GM19099 (cell line): ENCODE results near the gene DOCK2.

ENCODE experiments used
- POLR2A ChIP-seq: IDR thresholded peaks from 3 replicates; pipeline ENCODE4 v1.6.1; 2011; ENCODE audit warnings: low read depth; ENCODE audit not compliant: insufficient read length; ENCODE audit errors: extremely low read depth

The DOCK2 gene

DNA sequence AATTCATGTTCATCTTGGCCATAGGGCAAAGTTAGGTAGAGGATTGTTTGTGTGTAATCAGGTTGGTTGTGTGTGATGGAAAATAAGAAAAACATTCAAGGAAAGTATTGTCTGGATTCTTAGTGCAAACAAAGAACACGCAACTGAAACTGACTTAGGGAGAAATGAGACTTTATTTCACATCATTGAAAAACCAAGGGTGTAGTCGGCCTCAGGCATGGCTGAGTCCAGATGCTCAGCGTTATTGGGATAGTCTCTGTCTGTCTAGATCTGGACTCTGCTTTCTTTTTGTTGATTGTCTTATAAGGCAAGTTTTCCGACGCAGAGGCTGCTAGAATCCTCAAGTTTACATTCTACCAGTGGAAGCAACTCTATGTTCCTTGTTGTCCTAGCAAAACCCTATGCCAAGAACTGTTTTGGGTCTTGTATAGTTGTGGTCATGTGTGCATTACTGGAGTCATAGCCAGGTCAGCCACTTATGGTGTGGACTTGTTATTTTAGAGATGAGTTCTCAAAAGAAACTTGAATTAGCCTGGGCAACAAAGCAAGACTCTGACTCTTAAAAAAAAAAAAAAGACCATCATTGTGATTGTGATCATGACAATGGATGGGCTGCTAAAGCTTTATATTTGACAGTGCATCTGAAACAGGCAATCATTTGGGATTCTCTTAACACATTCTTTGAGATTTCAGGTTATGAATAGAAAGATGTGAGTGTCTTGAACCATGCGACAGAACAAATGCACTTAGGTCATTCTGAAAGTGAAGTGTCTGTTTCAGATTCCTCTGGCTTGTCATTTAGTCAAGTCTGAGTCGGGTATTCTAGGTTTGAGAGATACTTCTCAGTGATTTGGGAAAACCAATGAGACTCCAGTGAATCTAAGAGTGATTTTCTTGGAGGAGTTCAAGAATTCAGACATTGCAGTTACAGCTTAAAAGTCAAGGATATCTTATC is 82.6 kb downstream of the DOCK2 start:
- TF ChIP-seq POLR2A, result no peak

DNA sequence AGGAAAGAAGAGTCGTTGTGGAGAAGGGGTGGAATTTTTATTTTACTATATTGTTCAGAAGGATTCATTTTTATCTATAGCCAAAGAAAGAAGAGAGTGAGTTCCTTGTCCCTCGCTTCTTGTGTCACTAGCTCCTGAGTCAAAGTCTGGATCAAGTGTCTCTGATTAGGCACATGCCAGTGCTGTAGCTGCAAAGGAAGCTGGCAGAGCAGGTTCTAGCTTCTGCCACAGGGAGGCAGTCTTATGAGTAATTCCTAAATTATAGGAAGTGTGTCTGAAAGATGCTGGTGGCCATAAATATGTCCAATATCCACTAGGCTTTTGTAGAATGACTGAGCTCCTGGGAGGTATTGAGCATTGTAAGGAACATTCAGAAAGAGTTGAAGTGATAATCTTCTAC is 84.7 kb downstream of the DOCK2 start:
- TF ChIP-seq POLR2A, result no peak

DNA sequence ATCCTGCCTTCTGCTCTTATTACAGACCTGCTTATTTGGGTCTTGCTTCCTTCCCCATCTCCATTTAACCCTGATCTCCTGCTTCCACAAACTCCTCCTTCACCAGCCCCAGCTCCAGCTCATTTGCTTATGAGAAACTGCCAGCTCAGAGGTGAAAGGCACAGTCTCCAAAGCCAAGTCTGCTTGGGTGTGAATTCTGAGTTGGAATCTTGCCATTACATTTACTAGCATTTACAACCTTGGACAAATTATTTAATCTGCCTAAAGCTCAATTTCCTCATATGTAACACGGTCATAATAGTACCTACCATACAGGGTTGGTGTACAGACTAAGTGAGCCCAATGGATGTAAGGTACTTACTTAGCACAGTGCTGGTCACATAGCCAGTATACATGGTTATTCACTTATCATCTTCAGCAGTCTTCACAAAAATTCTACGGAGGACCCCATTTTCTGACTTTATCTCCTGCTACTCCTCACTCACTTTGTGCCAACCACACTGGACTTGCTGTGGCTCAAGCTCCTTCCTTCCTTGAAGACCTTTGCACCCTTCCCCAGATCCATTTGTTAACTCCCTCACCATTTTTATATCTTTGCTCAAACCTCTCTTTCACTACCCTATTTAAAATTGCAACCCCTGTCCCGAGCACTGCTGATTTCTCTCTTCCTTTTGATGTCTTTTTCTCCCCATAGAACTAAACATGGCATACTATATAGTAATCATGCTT is 86.2 kb downstream of the DOCK2 start:
- no peak for TF ChIP-seq POLR2A

DNA sequence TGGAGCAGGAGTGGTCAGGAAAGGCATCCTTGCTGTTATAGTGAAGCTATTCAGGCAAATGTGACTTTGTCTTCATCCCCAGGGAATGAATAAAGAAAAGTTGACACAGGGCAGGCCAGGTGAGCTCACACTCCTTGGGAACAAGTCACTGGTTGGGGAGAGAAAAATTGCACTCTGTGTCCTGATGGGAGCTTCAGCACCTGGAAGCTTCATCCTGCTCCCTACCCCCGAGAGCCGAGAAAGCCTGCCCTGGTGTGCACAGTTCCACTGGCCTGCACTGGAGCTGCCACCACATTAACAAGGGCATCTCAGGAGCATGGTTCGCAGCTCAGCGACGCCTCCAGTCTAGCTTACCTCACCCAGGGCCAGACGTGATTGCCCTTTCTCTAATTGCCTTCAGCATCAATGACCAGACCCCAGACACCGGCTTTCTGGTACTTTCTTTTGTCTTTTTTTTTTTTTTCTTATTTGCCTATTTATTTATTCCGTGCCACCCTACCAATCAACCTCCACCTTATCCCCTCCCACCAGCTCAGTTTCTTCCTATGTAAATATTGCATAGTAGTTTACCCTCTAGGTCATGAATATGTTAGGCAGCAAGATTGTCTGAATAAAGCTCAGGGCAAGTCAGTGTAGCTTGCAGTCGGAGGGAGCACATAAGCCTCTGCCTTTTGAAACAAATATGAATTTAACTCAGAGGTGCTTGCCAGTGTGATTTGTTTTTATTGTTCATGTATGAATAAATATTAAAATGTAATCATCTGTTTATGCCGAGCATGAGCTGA is 87.4 kb downstream of the DOCK2 start:
- TF ChIP-seq POLR2A, result no peak

DNA sequence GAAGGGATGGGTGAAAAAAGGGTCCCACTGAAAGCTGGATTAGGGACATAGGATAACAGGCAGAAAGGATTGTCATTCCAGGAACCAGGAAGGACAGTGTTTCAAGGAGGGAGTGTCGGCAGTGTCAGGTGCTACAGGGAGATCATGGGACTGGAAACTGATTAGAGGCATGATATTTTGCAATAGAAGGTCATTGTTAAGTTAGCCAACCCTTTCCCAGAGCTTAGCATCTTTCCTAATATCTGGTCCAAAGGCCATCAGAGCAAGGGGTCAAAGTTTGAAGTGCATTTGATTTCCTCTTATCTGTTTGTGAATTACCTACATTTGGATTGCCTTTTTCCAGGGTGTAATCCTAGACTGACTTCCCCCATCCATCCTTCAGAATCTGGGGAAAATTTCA is 91.3 kb downstream of the DOCK2 start:
- no peak for TF ChIP-seq POLR2A

DNA sequence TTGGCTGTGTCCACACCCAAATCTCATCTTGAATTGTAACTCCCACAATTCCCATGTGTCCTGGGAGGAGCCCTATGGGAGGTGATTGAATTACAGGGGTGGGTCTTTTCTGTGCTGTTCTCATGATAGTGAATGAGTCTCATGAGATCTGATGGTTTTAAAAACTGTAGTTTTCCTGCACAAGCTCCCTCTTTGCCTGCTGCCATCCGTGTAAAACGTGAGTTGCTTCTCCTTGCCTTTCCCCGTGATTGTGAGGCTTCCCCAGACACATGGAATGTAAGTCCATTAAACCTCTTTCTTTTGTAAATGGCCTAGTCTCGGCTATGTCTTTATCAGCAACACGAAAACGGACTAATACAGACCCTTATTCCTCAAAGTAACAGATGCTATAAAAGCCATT is 94.1 kb downstream of the DOCK2 start:
- TF ChIP-seq POLR2A, result no peak

DNA sequence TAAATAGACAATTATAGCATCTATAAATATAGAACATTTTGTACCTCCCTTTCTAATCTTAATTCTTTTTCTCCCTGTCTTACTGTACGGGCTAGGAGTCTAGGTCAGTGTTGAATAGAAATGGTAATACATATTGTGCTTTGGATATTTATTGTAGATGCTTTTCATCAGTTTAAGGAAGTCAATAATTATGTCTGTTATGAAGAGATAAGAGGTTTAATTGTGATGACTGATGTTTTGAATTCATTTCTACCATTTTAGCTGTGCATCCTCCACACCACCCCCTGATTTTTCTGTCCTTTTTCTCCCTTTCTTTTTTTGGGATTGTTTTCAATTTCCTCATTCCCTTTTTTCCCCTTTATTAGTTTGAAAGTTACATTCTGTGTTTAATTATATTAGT is 95.8 kb downstream of the DOCK2 start:
- TF ChIP-seq POLR2A, result no peak

DNA sequence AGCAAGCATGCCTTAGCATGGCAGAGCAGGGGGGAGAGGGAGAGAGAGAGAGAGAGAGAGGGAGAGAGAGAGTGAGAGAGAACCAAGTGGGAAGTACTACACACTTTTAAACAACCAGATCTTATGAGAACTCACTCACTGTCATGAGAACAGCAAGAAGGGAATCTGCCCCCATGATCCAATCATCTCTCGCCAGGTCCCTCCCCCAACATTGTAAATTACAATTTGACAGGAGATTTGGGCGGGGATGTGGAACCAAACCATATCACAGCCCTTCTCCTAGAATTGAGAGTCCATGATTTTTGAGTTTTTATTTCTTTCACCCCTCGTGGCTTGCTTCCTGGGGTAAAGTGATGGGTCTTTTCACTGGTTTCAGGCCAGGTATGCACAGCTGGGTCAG is 98.8 kb downstream of the DOCK2 start:
- TF ChIP-seq POLR2A, result no peak

DNA sequence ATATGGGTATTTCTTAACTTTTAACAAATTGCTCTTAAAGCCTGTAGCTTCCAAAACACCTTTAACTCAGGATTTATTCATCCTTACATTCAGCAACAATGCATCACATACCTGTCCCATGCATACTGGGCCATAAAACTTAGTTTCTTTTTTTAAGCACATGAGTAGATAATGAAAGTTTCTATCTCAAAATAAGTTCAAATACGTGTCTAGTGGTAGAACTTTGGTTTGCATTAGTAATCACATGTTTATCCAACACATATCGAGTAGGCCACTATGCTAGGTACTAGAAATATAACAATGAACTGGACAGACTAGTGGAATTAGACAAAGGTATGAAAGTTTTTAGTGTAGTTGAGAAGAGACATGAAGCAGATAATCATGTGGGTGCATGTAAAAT is 99.6 kb downstream of the DOCK2 start:
- no peak for TF ChIP-seq POLR2A

DNA sequence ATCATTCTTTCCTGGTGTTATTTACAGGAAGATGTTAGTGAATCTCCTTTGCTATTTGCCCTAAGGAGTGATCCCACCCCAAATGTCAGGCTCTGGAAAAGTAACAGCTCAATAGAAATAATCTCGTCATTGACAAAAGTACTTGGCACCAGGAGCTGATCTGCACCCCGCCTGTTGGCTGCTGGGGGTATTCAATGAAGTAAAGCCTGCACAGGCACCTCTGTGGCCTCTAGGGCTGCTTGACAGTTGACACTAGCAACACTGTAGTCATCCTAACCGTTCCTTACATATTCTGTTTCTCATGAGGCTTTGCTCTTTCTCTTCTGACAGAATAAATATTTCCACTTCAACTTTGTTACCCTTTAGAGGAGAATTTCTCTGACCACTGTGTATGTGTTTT is 103.4 kb downstream of the DOCK2 start:
- TF ChIP-seq POLR2A, result no peak

DNA sequence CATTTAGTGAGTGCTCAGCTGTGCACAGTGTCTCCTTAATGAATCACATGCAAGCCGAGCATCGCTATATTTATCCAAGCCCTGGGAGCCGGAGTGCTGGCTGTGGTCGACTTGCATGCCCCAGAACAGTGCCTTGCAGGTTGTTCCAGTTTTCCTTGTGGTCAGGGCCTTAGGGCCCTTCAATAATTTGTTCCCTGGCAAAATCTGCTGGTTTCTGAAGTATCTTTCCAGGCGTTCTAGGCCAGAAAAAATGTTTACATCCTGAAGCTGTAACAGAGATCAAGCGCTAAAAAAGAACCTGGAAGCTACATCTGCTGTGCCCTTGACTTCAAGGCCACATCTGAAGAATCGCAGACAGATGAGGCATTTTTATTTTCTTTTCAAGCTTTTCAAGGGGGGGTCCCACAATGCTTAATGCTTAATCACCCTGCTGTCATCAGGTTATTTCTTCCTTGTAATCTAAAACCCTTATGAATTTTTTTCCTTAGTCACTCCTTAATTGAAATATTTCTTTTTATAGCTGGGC is 105.8 kb downstream of the DOCK2 start:
- TF ChIP-seq POLR2A, result no peak

DNA sequence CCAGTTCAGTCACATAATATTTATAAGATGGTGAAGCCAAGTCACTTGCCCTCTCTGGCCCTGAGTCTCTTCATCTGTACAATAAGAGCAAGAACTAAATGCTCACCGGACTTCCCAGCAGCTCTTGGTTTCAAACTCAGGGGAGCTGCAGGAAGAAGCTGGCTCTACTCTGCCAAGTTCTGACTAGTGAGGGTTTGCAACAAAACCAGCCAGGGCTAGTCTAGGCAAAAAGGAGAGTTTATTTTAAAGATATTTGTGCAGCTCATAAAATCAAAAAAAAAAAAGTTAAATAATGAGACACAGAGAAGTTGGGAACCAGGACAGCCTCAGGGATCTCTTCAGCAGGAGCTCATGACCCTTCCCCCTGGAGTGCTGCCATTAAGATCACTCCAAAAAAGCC is 107.3 kb downstream of the DOCK2 start:
- no peak for TF ChIP-seq POLR2A

DNA sequence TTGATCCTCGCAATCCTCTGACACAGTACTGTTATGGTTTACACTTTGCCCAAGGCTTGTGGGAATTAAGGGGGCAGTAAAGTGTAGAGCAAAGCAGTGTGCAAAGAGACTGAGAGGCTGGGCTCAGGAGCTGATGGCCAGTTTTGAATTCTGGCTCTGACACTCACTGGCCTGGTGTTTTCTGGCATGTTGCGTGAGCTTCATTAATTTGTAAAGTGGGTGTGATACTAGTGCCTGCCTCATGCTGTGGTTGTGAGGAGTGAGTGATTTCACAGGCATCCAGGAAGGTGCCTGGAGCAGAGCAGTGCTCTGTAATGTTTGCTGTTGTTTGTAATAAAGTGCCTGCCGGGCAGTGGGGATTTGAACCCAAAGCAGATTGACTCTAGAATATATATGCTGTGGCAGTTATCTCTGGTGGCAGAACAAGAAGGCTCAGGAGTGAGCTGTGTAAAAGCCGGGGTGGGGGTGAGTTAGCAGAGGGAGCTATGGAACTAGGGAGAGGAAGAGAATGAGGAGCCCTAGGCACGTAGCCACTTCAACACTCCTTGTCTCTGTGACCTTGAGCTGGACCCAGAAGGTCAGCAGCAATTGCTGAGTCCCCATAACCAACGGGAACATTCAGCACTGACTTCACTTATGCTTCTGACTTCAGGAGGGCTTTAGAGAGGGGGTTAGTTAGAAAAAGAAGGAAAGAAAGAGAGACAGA is 108.5 kb downstream of the DOCK2 start:
- no peak for TF ChIP-seq POLR2A

DNA sequence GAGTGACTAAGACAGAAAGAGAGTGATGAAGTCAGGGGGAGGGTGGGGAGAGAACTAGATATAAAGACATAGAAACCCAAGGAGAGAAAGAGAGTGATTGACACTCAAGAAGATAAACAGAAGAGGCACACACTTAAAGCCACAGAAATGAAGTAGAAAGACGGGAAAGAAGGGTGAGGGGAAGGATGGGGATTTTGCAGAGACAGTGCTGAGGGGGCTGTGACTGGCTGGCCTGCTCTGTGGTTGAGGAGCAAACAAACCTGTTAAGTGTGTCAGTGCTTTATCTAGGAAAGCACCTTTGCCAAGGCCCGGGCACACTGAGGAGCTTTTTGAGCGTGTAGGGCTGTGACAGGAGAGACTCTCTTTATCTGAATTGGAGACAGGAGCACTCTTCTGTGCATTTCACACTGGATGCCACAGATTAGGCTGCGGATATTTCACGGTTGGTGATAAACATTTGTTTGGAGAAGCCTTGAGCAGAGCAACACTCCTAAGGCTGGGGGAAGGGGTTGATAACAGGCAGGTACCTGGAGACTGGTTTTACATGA is 109.1 kb downstream of the DOCK2 start:
- no peak for TF ChIP-seq POLR2A
